GM18861 (cell line): ENCODE results near the gene KLHL24.
A peak's percentile ranks its signal among the peaks of the same experiment; 100 is the strongest.
"Not testable (repeated sequence)": the region's sequence is repeated elsewhere in the genome, so short reads cannot be mapped to it uniquely, and the experiment has no call there.

ENCODE experiments used
- ATAC-seq: cut with Tn5 transposase; IDR thresholded peaks from one replicate; pipeline ENCODE4 v1.9.1; 2021; ENCODE audit not compliant: unreplicated experiment

Gene KLHL24

DNA sequence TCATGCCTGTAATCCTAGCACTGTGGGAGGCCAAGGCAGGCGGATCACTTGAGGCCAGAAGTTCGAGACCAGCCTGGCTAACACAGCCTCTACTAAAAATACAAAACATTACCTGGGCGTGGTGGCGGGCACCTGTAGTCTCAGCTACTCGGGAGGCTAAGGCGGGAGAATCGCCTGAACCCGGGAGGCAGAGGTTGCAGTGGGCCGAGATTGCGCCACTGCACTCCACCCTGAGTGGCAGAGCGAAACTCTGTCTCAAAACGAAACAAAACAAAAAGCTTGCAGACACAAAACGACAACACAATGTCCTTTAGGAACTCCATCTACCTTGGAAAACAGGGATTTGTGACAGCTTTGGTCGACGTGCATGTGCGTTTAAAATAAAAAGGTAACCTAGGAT, 716 bp upstream of the KLHL24 start:
- no peak for ATAC-seq

DNA sequence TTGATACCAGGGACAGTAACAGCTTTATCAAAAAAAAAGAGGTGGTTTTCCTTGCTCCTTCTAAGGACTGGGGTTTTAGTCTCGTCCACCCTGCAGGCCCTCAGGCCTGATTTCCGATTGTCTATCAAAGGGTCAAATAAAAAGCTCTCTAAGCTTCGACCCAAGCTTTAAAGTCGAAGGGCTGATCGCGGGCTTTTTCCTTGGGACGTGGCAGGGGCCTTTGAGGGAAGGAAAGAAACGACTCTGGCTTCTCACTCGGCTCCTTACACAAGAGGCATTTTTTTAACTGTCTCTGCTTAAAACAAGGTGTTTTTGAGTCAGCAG, 354 bp upstream of the KLHL24 start:
- ATAC-seq: no peak

DNA sequence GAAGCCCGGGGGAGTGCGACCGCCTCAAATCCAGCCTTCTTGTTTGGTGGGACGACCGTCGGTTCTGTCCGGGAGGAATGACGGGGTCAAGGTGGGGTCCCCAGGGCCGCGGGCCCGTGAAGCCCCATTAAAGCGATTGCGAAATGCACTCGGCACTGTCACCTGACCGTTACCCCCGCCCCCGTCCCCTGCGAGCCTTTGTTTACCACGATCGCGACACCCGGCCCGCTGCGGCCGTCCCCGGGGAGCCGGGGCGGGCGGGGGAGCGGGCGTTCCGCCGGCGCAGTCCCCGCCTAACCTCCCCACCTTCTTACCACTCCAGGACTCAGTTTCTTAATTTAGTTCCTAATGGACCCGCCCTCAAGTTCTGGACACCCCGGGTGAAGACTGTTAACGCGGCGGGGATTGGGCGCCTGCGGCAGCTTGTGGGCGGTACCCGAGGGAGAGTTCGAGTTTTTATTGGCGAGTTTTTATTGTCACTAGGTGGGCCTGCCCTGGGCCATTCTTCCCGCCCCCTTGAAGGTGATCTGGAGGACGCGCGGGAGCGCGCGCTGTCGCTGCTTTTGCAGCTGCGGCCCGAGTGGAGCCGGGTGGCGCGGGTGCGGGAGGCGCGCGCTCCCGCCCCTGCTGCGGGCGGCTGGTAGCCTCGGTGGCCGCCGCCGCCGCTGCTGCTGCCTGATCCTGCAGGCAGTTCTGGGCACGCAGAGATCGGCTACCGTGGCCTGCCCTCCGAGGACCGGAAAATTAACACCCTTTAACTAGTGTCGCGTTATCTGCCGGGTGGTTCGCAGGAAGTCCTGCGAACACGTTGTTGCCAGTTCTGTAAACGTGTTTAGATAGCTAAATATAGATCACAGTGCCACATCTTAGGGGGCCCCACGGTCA, 1.0 kb downstream of the KLHL24 start:
- peak; percentile 83 for ATAC-seq

DNA sequence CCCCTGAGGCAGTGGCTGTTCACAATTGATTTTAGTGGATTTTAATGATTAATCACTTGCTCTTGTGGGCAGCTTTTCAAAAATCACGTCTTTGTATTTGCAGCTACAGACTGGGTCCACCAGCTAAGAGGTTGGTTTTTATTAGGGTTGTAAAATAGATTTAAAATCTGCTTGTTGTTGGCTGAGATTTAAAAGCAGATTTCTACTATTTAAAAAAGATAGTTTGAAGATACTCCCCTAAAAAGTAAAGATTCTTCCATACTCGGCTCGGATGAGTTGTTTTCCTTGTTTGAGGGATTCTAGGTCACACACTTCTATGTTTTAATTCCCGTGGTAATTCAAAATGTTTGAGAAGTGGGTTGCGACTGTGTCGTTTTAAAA, 1.7 kb downstream of the KLHL24 start:
- no peak for ATAC-seq

GRCh38 chr3:183637633-183638032, 2.2 kb downstream of the KLHL24 start:
- ATAC-seq: not testable (repeated sequence)

DNA sequence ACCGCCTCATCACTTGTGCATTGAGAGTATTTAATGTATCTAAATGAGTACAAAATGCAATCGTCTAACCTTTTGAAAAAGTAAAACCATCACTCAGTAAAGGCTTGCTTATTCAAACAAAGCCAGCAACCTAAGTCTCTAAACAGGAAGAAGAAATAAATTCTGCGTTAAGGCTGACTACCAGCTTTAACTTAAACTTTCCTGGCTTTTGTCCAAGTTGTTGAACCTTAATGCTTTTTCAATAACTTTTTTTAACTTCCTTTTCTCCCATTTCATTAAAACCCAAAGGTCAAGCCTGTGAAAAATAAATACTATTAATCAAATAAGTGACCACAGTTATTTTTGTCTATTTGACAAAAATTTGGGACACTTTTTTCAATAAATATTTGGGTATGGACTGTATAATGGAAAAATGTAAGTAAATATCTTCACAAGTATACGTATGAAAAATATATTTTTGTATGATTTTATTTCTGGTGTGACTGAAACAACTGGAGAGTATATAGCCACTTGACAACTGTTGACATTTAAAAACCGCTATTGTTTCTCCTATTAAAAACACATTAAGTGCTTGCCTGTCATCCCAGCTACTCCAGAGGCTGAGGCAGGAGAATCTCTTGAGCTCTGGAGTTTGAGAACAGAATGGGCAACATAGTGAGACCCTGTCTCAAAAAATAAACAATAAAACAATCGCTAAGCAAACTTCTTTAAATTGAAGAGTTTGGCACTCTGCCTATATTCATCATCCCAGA, 2.9 kb downstream of the KLHL24 start:
- no peak for ATAC-seq

DNA sequence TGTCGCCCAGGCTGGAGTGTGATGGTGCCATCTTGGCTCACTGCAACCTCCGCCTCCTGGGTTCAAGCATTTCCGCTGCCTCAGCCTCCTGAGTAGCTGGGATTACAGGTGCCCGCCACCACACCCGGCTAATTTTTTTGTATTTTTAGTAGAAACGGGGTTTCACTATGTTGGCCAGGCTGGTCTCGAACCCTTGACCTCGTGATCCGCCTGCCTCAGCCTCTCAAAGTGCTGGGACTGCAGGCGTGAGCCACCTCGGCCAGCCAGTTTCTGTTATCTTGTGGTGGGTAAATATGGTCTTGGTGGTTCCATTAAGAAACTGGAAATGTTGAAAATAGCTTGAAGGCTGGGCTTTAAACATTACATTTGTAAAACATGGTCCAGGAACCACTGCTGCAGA, 5.2 kb downstream of the KLHL24 start:
- not testable (repeated sequence) for ATAC-seq

DNA sequence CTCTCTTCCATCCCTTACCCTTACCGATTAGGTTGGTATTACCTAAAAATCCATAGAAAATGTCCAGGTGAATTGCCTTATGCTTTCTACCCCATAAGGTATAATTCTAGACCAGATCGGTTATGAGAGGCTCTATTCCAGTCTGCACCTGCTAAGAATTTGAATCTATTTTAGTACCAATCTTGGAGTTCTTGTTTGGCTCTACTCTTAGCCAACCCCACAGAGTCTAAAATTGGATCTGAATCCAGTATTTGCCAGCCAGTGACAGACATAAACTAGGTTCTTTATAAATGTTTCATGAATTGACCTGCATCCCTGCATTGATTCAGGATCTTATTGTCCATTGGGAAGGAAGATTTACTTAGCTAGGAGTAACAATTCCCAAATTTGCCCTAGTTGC, 6.5 kb downstream of the KLHL24 start:
- no peak for ATAC-seq

GRCh38 chr3:183644244-183644643, 8.8 kb downstream of the KLHL24 start:
- ATAC-seq: no peak

- no peak for ATAC-seq
Observed at GRCh38 chr3:183645254-183645653, 9.8 kb downstream of the KLHL24 start.

GRCh38 chr3:183650554-183650953, 15.1 kb downstream of the KLHL24 start:
- no peak for ATAC-seq

DNA sequence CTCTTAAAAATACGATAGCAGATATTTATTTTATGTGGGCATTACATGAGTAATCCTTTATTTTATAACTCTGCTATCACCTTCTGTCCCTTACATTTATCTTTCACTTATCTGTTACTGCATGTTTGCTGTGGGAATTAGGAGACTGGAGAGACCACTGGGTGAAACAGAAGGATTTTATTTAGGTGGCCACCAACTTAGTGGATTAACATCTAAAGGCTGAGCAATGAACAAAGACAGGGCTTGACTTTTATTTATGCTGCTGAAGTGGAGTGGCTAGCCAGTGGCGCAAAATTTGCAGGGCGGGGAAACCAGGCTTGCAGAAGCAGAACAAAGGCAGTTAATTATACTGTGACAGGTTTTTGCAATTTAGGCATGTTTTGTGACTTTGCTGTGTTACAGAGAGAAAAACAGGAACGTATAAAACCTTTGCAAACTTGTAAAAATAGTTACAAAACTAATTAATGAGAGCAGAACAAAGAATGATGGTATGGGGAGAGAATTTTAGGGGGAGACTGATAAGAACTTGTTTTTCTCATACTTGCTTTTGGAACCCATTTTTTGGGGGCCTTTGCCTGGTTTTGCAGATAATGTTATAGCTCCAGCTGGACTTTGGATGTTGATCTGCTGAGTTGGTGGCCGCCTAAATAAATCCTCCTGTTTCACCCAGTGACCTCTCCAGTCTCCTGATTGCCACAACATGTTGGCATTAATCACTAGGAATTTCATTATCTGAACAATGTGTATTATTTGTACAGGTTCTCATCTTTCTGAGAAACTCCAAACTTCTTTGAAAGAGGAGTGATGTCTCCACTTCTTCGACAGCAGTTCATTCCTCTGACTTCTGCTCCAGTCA, 18.0 kb downstream of the KLHL24 start:
- no peak for ATAC-seq

DNA sequence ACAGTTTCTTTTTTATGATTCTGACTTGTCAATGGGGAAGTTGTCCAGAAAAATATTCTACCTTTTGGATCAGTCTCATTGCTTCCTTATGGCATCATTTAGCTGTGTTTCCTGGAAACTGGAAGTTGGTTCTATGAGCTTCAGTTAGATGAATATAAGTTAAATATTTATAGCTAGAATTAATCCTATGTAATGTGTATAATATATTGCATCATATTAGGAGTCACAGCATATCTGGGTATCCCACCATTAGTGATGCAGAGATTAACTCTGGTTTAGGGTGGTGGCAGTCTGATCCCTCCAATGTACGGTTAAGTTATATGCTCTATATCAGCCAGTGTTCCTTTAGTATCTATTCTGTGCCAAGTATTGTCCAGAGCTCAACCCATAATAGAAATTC, 19.3 kb downstream of the KLHL24 start:
- no peak for ATAC-seq

DNA sequence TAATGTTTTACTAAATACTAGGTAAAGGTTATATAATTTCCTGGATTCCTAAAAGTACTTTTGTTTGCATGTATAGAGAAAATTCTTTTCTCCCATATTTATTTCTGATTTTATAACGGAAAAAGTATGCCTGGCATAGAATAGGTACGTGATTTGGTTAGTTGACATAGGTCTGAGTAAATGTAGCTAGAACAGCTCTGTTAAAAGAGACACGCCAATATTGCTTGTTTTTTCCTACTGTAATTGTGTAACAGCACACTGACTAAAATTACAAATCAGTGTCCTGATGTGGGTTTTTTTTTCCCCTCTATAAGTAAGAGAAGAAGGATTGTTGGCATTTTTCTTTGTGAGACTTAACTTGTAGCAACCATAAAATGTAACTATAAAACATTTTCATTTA, 26.7 kb downstream of the KLHL24 start:
- ATAC-seq: no peak

- no peak for ATAC-seq
Observed at GRCh38 chr3:183664913-183665381, 29.5 kb downstream of the KLHL24 start.

GRCh38 chr3:183680061-183680460, 44.6 kb downstream of the KLHL24 start:
- ATAC-seq: no peak

- no peak for ATAC-seq
Observed at GRCh38 chr3:183687705-183688104, 52.3 kb downstream of the KLHL24 start.

DNA sequence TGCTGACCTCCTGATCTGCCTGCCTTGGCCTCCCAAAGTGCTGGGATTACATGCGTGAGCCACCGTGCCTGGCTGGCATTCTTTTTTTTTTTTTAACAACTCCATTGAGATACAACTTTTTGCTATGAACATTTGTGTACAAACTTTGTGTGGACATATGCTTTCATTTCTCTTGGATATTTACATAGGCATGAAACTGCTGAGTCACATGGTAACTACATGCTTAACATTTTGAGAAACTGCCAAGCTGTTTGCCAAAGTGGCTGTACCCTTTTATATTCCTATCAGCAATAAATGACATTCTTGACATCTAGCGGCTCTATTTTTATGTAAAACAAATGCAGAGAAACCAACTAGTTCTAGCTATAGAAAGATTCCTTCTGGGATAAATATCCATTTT, 53.5 kb downstream of the KLHL24 start:
- ATAC-seq: no peak

DNA sequence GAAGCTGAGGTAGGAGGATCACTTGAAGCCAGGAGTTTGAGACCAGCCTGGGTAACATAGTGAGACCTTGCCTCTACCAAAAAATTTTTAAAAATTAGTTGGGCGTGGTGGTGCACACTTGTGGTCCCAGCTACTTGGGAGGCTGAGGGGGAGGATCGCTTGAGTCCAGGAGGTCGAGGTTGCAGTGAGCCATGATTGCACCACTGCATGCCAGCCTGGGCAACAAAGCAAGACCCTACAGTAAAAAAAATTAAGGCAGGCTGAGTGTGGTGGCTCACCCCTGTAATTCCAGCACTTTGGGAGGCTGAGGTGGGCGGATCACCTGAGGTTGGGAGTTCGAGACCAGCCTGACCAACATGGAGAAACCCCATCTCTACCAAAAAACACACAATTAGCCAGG, 54.2 kb downstream of the KLHL24 start:
- not testable (repeated sequence) for ATAC-seq

DNA sequence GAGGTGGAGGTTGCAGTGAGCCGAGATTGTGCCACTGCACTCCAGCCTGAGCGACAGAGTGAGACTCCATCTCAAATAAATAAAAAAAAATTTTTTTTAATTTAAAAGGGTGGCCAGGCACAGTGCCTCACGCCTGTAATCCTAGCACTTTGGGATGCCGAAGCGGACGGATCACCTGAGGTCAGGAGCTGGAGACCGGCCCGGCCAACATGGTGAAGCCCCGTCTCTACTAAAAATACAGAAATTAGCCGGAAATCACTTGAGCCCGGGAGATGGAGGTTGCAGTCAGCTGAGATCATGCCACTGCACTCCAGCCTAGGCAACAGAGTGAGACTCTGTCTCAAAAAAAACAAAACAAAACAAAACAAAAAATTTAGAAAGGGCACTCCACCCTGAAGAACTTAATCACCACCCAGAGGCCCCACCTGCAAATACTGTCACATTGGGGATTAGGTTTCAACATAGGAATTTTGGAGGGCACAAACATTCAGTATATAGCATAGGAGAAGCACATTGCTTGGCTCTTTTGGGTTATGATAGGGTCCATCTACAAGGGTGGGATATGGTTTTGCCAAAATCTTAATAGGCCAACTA, 55.1 kb downstream of the KLHL24 start:
- ATAC-seq: no peak

DNA sequence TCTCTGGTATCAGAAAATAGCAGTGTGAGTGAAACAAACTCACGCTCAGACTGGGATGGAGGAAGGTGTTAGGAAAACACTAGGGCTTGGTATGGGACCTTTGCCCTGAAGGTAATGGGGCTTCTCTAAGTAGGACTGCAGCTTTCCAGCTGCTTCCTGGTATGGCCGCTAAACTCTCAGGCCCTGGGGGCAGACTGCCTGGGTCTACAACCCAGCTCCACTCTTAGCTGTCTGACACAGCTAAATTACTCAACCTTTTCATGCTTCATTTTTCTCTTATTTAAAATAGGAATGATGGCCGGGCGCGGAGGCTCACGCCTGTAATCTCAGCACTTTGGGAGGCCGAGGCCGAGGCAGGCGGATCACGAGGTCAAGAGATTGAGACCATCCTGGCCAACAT, 57.0 kb downstream of the KLHL24 start:
- no peak for ATAC-seq
